Endodermal cell (in vitro differentiated cells): ENCODE data around the gene IAH1. TPM values are rescaled to one million over a fixed set of nuclear protein-coding genes. Genes with fewer than 3 reads are reported as not detected.

Source experiments
- DNase-seq: peaks from one replicate; pipeline ENCODE4 v3.0.0-alpha.2; 2017
- H3K27ac ChIP-seq: 2 replicates; pipeline ENCODE4 v1.5.1; 2013; ENCODE audit warnings: mild to moderate bottlenecking, low read depth, low read length, moderate library complexity
- H3K27me3 ChIP-seq: 2 replicates; pipeline ENCODE4 v1.6.1; 2013; ENCODE audit warnings: mild to moderate bottlenecking, low read length, moderate library complexity; ENCODE audit not compliant: insufficient read depth, control insufficient read depth, poor library complexity, severe bottlenecking
- H3K36me3 ChIP-seq: 2 replicates; pipeline ENCODE4 v1.7.0; 2013; ENCODE audit warnings: mild to moderate bottlenecking, low read length, moderate library complexity; ENCODE audit not compliant: control insufficient read depth, insufficient read depth
- H3K4me1 ChIP-seq: one replicate; pipeline ENCODE4 v1.7.0; 2013; ENCODE audit warnings: low read length; ENCODE audit not compliant: control insufficient read depth, insufficient read depth
- H3K4me3 ChIP-seq: 2 replicates; pipeline ENCODE4 v1.5.1; 2013; ENCODE audit warnings: mild to moderate bottlenecking, low read length, moderate library complexity
- H3K9ac ChIP-seq: 2 replicates; pipeline ENCODE4 v1.6.1; 2013; ENCODE audit warnings: mild to moderate bottlenecking, low read length, moderate library complexity; ENCODE audit not compliant: poor library complexity, severe bottlenecking; ENCODE audit errors: extremely low read depth
- H3K9me3 ChIP-seq: 2 replicates; pipeline ENCODE4 v1.6.1; 2013; ENCODE audit warnings: mild to moderate bottlenecking, low read length, moderate library complexity; ENCODE audit not compliant: control insufficient read depth
- H3K27ac Mint-ChIP-seq: 2 replicates; pipeline ENCODE4 v1.8.0; 2020; ENCODE audit warnings: mixed read lengths
- H3K27me3 Mint-ChIP-seq: 2 replicates; pipeline ENCODE4 v1.8.0; 2021; ENCODE audit warnings: mild to moderate bottlenecking, mixed read lengths; ENCODE audit not compliant: insufficient read depth
- H3K36me3 Mint-ChIP-seq: 2 replicates; pipeline ENCODE4 v1.8.0; 2020; ENCODE audit warnings: low read depth, mixed read lengths
- H3K4me1 Mint-ChIP-seq: 2 replicates; pipeline ENCODE4 v1.8.0; 2020; ENCODE audit warnings: mixed read lengths
- H3K4me3 Mint-ChIP-seq: 2 replicates; pipeline ENCODE4 v1.8.0; 2020; ENCODE audit warnings: mild to moderate bottlenecking, moderate library complexity, mixed read lengths
- H3K9me3 Mint-ChIP-seq: 2 replicates; pipeline ENCODE4 v1.8.0; 2020; ENCODE audit warnings: mild to moderate bottlenecking, mixed read lengths
- WGBS, 2 experiments: methylation state at CpG; one replicate each; pipeline versions ENCODE4 v1.1.5 to v1.1.7; 2013; ENCODE audit warnings: missing lambda C conversion rate in 2 of 2, mixed read lengths in 1 of 2; ENCODE audit not compliant: insufficient coverage in 1 of 2, insufficient read length in 1 of 2; 5-methylcytosine and 5-hydroxymethylcytosine counted together
- total RNA-seq, 2 donors: library from RNA; stranded (reverse); fragmentation: NEBNext Ultra II Directional in 1 of 2; extraction: Animal tissue kit (Norgen Biotek cat#: 25700) in 1 of 2; gene quantifications; 2 replicates in 1 of 2; 3 replicates in 1 of 2; pipeline ENCODE4 v1.2.1, GENCODE V29; 2021
- TF ChIP-seq, protein P1 (sequence below): fragments of 200-600 bp; sonication (generic); conservative IDR thresholded peaks from 2 replicates; pipeline ENCODE4 v1.5.0; 2021; ENCODE audit warnings: antibody characterized with exemption, mild to moderate bottlenecking

IAH1 gene
- total RNA-seq, 2 donors from 2014 or later: 33.6 to 50.6 TPM

DNA sequence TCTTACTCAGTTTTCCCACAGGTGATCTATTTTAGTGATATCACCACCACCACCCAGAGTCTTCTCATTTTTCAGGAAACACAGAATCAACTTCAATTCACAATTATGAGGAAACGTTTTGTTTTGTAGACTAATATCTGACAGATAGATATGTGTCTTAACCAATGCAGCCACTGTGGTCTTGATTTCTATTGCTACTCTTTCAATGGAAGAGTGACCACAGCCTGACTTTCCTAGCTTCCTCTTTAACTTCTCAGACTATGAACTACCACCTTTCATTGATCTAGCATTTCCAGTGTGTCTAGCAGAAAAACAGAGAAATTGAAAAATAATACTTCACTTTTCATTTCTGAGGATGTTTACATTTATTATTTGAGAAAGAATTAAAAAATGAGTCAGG lies 60.8 kb downstream of the IAH1 start:
- Histone ChIP-seq H3K36me3 (peaks cover 68% of the 10 kb centered on the region), H3K9me3 (no peaks in the 10 kb centered on the region), H3K27me3 (no peaks in the 10 kb centered on the region), H3K27ac (no peak overlapping the region), H3K9ac (no peak overlapping the region), H3K4me1 (no peaks in the 10 kb centered on the region), H3K4me3 (no peak overlapping the region)
- Mint-ChIP-seq H3K9me3 (no peaks in the 10 kb centered on the region), H3K4me3 (no peak overlapping the region), H3K27ac (no peak overlapping the region), H3K36me3 (peaks cover 30% of the 10 kb centered on the region), H3K4me1 (peaks cover 2% of the 10 kb centered on the region), H3K27me3 (no peaks in the 10 kb centered on the region)
- DNase-seq: no peak
- TF ChIP-seq, protein P1, sequence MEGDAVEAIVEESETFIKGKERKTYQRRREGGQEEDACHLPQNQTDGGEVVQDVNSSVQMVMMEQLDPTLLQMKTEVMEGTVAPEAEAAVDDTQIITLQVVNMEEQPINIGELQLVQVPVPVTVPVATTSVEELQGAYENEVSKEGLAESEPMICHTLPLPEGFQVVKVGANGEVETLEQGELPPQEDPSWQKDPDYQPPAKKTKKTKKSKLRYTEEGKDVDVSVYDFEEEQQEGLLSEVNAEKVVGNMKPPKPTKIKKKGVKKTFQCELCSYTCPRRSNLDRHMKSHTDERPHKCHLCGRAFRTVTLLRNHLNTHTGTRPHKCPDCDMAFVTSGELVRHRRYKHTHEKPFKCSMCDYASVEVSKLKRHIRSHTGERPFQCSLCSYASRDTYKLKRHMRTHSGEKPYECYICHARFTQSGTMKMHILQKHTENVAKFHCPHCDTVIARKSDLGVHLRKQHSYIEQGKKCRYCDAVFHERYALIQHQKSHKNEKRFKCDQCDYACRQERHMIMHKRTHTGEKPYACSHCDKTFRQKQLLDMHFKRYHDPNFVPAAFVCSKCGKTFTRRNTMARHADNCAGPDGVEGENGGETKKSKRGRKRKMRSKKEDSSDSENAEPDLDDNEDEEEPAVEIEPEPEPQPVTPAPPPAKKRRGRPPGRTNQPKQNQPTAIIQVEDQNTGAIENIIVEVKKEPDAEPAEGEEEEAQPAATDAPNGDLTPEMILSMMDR: no peak
- 88% methylated on average over 1 of the region's 1 CpG; no CpG with 5 or more reads in 1 of the 2 experiments for WGBS, 2 experiments

DNA sequence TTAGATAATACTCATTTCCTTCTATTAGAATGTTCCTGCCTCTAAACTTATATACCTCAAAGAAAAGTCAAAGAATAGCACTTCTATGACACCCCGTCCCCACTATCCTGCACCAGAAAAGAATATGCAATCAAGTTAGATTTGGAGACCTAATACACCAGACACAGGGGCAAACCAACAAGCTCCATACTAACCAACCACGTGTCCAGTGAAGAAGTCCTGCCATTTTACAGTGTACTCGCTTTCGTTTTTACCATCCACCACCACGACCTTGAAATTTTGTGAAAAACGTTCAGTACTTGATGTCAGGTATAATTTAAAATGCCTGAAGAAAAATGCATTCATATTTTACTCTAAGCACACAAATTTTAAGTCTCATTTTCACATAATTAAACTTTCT lies 62.2 kb downstream of the IAH1 start:
- 93 to 98% methylated on average over 6 of the region's 6 CpGs for WGBS, 2 experiments
- Histone ChIP-seq H3K27ac (no peak overlapping the region), H3K4me1 (no peaks in the 10 kb centered on the region), H3K27me3 (no peaks in the 10 kb centered on the region), H3K9ac (no peak overlapping the region), H3K36me3 (peaks cover 71% of the 10 kb centered on the region), H3K4me3 (no peak overlapping the region), H3K9me3 (no peaks in the 10 kb centered on the region)
- Mint-ChIP-seq H3K4me1 (peaks cover 2% of the 10 kb centered on the region), H3K27ac (no peak overlapping the region), H3K9me3 (no peaks in the 10 kb centered on the region), H3K4me3 (no peak overlapping the region), H3K36me3 (peaks cover 29% of the 10 kb centered on the region), H3K27me3 (no peaks in the 10 kb centered on the region)
- DNase-seq: no peak
- TF ChIP-seq, protein P1: no peak

GRCh38 chr2:9538000-9538507 lies 63.7 kb downstream of the IAH1 start:
- Mint-ChIP-seq H3K4me1 (peaks cover 2% of the 10 kb centered on the region), H3K9me3 (no peaks in the 10 kb centered on the region), H3K27me3 (no peaks in the 10 kb centered on the region), H3K27ac (no peak overlapping the region), H3K36me3 (peaks cover 28% of the 10 kb centered on the region), H3K4me3 (no peak overlapping the region)
- no peaks in the 10 kb centered on the region for H3K4me1 ChIP-seq
- peaks cover 63% of the 10 kb centered on the region for H3K36me3 ChIP-seq
- H3K4me3 ChIP-seq: no peak overlapping the region
- H3K9me3 ChIP-seq: no peaks in the 10 kb centered on the region
- no peak for DNase-seq
- H3K27me3 ChIP-seq: no peaks in the 10 kb centered on the region
- TF ChIP-seq, protein P1: no peak
- WGBS, 2 experiments: 100% methylated on average over 2 of the region's 2 CpGs; no CpG with 5 or more reads in 1 of the 2 experiments
- no peak overlapping the region for H3K9ac ChIP-seq
- no peak overlapping the region for H3K27ac ChIP-seq

Other genes starting within 250 kb of the IAH1 start
- gene ITGB1BP1, start 51.0 kb upstream of the IAH1 start, total RNA-seq: 10 to 100 TPM; 34.9 to 58.9 TPM
- gene CPSF3, start 50.9 kb upstream of the IAH1 start, total RNA-seq: 10 to 100 TPM; 75.0 to 85.2 TPM
- 10 to 100 TPM; 49.1 to 50.4 TPM for gene ADAM17, start 81.3 kb downstream of the IAH1 start, total RNA-seq
- 100 to 1,000 TPM; 357 to 374 TPM for gene YWHAQ, start 156.4 kb downstream of the IAH1 start, total RNA-seq